DND-41 (cell line): Measurements from ENCODE around the gene TTF1.

Experiments
- CTCF ChIP-seq: IDR thresholded peaks from 2 replicates; pipeline ENCODE4 v1.5.1; 2012; ENCODE audit warnings: borderline replicate concordance, low read length, moderate library complexity, mild to moderate bottlenecking; ENCODE audit not compliant: poor library complexity, severe bottlenecking; ENCODE audit errors: extremely low read depth
- EZH2 ChIP-seq: IDR thresholded peaks from 3 replicates; pipeline ENCODE4 v1.6.1; 2012; ENCODE audit warnings: borderline replicate concordance, low read depth, mild to moderate bottlenecking, moderate library complexity, low read length, inconsistent platforms; ENCODE audit not compliant: severe bottlenecking

GRCh38 chr9:132381966-132382541 is 24.6 kb downstream of the TTF1 start:
- TF ChIP-seq CTCF (no peak), EZH2 (no peak)
